HG03460 (cell line): ENCODE measurements around the gene PTPRE.

Experiments
- ATAC-seq: cut with Tn5 transposase; IDR thresholded peaks from one replicate; pipeline ENCODE4 v1.9.1; 2021; ENCODE audit not compliant: unreplicated experiment

PTPRE gene

DNA sequence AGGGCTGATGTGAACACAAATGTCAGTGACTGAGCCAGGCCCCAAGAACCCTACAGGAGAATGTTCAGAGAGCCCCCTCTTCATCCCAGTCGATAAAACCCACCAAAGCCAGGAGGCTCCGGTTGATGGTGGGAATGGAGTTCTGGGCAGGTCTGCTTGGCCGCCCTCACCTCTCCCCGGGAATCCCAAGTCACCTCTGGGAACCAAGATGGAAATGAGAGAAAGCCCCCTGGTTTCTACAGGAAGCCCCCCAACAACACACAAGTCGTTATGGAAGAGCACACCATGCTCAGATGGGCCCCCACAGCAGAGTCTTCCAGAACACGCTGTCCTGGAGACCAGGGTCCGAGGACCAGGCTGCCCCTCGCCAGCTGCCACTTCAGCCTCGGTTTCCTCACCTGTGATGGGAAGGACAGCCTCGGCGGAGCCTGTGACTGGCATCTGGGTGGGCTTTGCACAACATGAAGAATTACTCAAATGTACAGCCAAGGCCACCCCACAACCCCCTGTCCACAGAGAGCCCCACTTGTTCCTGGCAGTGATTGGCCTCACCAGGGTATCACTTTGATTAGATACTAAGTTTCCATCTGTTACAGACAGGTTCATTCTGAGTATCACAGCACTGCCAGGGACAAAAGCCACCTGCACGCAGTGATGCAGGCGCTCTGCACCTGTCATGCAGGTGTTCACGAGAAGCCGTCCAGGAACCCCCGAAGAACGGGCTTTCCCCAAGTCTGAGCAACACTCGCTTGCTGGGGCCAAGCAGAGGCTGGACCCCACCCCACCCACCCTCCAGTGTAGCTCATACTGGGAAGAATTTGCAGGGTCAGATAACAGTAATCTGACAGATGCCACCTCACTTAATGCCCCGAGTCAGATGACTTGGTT lies 161.7 kb downstream of the PTPRE start:
- ATAC-seq: no peak

DNA sequence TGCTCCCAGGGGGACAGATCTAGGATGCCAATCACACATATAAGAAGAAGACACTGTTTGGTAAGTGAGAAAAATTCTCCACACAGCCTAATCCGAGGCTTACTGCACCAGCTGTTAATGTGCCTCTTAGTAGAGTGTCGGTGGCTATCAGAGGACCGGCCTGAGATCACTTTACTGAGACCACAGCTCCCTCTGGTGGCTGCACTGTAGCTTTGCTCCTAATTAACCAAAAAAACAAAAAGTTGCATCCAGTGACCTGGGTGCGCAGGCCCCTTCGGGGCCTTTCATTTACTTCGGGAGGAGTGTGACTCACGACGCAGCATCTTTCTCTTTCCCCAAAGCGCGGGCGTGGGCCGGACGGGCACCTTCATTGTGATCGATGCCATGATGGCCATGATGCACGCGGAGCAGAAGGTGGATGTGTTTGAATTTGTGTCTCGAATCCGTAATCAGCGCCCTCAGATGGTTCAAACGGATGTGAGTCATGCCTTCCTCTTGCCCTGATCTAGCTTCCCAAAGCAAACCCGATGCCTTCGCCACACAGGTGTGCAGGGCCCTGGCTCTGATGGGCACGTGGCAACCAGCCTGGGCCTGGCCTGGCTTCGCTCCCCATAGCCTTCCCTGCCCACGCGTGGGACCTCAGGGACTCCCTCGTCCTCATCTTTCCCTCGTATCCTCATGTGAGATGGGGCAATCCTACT lies 162.6 kb downstream of the PTPRE start:
- peak; percentile 36 for ATAC-seq

DNA sequence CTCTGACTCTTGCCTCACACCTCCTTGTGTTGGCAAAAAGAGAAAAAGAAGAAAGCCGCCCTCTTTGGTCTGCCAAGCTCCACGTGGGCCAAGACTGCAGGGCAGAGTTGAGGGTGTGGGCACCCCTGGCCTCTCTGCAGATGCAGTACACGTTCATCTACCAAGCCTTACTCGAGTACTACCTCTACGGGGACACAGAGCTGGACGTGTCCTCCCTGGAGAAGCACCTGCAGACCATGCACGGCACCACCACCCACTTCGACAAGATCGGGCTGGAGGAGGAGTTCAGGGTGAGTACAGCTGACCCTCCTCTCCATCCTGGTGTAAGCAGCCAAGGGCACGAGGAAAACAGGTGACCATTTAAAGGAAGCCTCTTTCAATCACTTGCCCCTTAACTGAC lies 163.3 kb downstream of the PTPRE start:
- no peak for ATAC-seq

DNA sequence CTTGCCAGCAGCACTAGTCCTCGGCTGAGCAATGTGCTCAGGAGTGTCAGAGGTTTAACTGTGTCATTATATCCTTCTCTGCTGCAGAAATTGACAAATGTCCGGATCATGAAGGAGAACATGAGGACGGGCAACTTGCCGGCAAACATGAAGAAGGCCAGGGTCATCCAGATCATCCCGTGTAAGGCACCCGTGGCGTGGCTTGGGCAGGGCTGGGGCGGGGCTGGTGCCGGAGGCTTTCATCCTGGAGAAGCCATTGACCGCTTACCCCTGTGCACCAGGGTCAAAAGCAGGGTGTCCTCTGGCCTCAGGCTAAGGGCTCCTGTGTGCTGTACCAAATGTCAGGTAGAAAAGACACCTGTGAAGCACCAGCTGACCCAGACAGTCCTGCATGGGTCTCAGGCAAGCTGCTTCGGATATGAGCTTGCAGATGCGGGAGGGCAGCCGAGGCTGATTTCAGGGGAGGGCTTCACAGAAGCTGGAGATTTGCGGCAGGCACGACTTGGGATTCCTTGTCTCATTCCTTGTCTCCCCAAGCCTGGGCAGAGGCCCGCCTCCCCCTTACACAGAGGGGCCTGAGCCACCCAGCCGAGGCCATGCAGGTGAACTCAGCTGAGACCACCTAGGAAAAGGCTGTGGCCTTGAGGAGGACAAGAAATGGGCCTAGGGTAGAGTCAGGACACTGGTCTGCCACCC lies 164.0 kb downstream of the PTPRE start:
- no peak for ATAC-seq

DNA sequence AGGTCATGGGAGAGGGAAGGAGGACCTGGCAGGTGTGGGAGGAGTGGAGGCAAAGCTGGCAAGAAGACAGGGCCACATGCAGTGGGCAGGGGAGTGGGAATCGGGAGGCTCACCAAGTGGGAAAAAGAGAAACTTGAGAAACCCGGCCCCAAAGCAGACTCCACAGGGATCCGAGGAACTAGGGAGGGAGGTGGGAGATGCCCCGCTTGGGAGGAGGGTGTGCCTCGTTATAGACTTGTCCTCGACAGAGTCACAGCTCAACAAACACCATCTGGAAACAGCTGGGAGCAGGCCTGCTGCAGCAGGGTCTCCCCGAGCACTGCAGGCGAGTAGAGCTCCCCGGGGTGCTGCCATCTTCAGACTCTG lies 164.5 kb downstream of the PTPRE start:
- no peak for ATAC-seq

DNA sequence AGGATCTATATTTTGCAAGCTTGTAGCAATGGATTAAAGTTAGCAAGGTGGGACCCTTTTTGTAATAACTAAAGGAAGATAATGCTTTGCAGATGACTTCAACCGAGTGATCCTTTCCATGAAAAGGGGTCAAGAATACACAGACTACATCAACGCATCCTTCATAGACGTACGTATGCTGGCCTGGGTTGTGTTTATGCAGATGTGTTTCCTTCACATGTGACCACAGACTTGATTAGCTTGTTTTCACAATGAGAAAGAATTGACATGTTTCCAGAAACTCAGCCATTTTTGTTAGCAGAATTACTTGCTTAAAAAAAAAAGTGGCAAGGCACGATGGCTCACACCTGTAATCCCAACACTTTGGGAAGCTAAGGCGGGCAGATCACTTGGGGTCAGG lies 165.1 kb downstream of the PTPRE start:
- no peak for ATAC-seq

DNA sequence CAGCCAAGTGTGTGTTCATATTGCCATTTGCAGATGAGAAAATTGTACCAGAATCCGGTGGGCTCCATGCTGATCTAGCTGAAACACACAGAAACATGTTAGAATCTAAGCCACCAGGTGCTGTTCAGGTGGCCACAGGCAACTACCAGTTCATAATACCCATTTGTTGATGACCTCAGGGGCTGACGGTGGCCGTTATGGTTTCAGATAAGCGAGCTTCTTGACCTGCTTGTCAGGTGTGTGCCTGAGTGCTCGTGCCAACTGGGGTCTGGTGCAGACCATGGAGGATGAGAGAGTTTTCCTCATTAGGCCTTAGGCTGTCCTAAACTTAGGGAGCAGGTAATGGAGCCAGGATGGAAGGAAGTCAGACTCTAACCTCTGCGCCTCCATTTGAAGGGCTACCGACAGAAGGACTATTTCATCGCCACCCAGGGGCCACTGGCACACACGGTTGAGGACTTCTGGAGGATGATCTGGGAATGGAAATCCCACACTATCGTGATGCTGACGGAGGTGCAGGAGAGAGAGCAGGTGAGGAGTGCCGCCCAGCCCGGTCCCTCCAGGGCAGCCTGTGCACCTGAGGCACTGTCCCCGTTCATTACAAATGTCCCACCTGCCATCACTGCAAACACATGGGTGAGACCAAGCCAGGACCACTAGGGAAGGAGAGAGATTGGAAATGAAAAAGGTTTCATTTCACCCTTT lies 166.2 kb downstream of the PTPRE start:
- ATAC-seq: no peak

DNA sequence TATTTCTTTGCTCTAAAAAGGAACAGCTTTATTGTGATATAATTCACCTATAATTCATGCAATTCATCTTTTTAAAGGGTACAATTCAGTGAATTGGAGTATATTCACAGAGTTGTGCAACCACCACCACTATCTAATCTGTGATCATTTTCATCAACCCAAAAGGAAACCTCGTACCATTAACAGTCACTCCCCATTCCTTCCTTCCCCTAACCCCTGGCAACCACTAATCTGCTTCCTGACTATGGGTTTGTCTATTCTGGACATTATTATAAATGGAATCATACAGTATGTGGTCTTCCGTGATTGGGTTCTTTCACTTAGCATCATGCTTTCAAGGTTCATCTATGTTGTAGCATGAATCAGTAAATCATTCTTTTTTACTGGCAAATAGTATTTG lies 167.0 kb downstream of the PTPRE start:
- no peak for ATAC-seq

DNA sequence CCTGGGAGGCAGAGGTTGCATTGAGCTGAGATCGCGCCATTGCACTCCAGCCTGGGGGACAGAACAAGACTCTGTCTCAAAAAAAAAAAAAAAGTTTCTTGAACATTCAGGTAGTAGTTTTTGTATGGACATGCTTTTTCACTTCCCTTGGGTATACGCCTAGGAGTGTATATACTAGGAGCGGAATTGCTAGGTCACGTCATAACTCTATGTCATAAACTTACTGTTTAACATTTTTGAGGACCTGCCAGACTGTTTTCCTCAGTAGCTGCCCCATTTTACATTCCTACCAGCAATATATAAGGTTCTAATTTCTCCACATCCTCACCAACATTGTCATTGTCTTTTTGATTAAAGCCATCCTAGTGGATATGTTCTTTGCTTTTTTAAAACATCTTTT lies 167.7 kb downstream of the PTPRE start:
- ATAC-seq: no peak

DNA sequence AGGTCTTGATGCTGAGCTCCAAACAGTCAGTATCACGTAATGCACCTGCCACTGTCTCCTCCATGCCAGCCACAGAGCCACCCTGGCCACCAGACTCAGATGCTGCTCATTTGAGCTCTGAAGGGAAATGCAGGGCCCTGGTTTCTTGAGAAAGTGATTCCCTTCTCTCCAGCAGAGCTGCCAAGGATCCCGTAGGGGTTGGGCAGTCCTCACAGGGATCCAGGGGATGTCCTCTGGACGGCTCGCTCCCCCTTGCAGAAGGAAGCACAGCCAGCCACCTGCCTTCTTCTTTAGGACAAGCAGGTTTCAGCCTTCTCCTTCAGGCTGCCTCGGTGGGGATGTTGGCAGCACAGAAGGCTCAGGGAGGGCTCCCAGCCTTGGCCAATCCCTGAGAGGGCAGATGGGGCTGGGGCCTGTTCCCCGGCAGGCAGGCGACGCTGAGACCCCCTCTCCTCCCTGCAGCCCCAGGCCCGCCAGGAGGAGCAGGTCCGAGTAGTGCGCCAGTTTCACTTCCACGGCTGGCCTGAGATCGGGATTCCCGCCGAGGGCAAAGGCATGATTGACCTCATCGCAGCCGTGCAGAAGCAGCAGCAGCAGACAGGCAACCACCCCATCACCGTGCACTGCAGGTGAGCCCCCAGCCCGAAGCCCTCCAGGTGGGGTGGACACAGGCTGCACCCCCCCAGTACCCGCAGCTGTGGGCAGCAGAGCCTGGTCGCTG lies 170.4 kb downstream of the PTPRE start:
- ATAC-seq: no peak

DNA sequence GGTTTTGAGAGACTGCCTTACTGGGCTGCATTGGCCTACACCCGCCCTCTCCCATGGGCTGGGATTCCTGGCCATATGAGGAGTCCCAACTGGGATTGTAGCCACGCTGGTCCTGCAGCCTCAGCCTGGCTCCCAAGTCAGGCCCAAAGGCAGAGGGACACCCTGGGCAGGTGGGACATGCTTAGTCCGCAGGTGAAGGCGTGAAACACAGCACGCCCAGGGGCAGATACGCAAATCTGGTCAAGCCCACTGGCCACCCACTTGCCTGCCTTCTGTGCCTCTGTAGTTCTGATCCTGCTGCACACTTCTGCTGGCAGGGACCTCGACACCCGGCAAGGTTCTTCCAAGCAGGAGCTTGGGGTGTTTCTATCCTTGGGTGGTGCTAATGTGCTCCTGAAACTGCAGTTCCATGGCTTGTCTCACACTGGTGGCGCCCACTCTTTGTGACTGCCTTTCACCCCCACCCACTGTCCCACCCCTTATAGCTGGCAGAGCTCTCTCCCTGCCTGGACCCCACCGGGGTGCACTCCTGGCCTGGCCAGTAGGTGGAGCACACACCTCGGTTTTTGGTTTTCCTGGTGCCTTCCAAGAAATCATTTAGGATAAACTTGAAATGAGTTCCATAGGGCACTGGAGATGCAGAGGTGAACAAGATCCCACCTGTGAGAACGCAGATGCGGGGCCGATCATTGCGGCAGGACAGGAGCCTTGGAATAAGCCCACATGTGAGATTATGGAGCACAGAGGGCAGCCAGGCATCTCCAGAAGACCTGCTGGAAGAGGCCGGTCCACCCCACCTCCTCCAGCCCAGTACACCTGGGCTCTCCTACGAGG lies 171.4 kb downstream of the PTPRE start:
- peak; percentile 67 for ATAC-seq

DNA sequence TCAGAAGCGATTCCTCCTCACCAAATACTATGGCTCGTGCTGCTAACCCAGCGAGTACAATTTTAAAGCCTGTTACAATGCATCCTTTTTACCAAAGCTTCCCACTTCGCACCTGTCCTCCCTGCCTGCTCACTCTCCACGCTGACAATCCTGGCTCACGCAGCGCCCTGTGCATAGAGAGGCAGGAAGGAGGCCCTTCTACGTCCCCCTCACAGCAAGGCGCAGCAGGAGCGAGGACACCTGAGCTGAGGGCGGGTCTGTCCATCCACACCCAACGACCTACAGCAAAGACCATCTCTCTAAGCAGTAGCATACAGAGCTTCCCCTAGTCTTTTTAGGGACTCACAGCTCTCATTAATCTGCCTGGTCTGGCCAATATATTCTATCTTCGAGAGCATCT lies 173.3 kb downstream of the PTPRE start:
- no peak for ATAC-seq

DNA sequence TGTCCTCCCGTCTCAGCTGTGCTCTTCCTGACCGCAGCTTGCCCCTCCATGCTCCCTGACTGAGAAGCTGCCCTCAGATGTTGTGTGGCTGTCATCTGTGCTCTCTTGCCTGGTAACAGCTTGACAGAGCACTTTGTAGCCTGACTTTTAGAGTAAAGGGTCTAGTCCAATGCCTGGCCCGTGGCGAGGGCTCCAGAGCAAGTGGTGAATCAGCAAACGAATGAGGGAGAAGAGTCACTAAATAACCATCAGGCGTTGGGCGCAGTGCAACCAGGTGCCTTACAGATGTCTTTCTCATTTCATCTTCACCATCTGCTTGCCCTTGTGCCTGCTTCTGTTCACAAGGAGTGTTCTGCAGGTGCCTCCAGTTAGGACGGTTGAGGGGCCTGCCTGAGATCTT lies 173.7 kb downstream of the PTPRE start:
- no peak for ATAC-seq

DNA sequence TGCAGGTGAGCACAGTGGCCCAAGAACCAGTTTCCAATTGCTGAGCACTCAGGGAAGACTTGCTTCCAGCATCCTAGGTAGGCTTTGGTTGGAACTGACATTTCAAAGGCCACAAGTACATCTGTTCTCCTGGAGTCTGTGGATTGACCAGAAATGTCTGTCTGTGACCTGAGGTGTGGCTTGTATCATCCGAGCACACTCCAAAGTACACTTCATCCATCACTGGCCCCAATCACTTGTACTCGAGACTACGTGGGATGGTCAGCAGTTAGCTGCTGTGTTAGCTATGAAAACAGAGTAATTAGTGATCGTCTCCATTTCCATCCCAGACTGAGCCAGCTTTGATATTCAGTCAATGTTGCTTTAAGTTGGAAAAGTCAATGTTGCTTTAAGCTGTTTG lies 174.3 kb downstream of the PTPRE start:
- no peak for ATAC-seq

DNA sequence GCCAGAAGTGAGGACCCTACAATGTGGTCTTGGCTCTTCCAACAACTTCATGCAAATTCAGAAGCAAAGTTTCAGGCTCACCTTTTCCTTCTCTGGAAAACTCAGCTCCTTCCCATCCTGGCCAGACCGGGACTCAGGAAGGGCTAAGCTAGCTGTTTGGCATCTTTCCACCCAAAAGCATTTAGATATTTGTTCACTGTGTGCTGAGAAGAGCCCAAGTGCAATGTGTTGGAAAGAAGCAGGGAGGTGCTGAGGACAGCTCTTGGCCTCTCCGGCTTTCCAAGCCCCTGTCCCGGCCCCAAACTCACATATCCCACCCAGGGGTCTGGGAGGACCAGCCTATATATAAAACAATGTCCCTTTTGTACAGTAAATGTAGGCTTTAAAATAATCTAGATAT lies 174.8 kb downstream of the PTPRE start:
- ATAC-seq: no peak

DNA sequence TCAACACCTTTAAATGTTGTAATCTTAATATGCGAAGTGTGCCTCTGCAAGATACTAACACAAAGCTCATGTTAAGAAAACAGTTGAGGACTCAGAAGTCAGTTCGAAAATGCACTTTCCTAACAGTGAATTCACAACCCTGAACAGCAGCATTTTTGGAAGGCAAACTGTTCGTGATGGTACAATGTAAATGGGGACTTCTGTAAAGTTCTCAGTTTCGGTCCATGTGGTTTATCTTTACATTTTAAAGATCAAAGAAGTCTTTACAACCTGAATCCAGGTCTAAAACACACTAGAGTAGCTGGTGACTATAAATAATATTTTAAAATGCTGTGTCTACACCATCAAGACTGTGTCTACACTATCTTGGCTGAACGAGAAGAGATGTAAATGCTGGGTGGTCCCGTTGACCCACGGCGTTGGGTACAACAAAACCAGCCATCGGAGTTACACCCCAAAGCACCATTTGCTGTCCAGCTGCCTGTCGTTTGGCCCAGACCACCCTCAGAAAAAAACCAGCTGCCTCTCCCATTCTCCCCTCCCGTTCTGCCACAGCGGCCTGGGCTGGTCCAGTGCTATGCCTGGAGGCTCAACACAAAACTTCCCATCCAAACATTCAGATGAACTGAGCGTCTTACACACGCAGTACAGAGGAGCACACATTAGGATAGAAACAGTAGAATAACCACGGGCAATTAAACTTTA lies 176.4 kb downstream of the PTPRE start:
- ATAC-seq: no peak

DNA sequence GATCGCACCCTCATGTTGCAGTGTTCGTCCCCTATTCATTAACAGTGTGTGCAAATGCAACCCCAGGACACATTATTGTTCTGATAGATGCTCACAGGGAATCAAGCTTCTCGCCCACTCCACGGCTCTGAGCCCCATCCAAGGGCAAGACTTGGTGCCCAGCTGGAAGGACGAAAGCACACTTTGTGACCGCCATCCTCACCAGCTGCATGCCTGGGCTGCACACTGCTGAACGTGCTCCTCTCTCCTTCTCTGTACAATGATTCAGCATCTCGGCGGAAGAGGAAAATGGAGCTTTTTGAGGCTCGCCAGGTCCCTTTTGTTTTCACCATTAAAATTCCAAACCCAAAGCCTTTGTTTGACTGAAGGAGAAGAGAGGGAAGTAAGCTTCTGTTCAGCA lies 177.5 kb downstream of the PTPRE start:
- no peak for ATAC-seq

DNA sequence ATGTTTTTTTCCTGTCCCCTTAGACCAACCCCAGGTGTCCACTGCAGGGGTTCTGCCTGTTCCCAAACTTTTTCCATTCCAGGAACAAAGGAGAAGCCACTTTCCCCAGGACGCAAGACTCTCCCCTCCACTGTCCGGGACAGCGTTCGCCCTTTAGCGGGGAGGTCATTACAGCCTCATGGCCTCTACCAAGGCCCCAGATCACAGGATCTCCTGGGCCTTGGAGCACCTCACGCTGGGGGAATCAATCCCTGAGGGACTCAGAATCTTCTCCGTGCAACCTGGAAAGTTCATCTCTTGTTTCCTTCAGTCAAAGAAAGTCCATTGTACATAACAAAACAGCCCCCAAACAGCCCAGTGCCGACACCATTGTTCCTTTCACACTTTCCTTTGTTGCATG lies 178.1 kb downstream of the PTPRE start:
- ATAC-seq: no peak
